GM18858 (cell line): ENCODE data around the gene LHX6.

Experiments used
- ATAC-seq: cut with Tn5 transposase; IDR thresholded peaks from one replicate; pipeline ENCODE4 v1.9.1; 2021; ENCODE audit not compliant: unreplicated experiment

The LHX6 gene

GRCh38 chr9:122158202-122158601 is 70.6 kb downstream of the LHX6 start:
- no peak for ATAC-seq

GRCh38 chr9:122155796-122156195 is 73.0 kb downstream of the LHX6 start:
- ATAC-seq, result no peak
